Cardiac fibroblast (primary cell): ENCODE data around the gene OR10K1.

ENCODE experiments used
- DNase-seq, 2 donors: peaks; one replicate each; pipeline versions ENCODE4 v3.0.0 to v3.0.0-alpha.2; 2010; ENCODE audit warnings: low read depth in 2 of 2
- H3K4me3 ChIP-seq, 2 donors: replicated peaks in 1 of 2; 1 replicate in 1 of 2; 2 replicates in 1 of 2; pipeline ENCODE4 v1.5.1; 2011; ENCODE audit warnings: low read depth in 2 of 2, low read length in 2 of 2, mild to moderate bottlenecking in 2 of 2, moderate library complexity in 1 of 2
- CTCF ChIP-seq: IDR thresholded peaks from one replicate; pipeline ENCODE4 v1.5.1; 2011; ENCODE audit warnings: low read depth, mild to moderate bottlenecking, low read length, inconsistent platforms

The OR10K1 gene

GRCh38 chr1:158491316-158491715, 29.7 kb downstream of the OR10K1 start:
- no peak for DNase-seq
- no peak for TF ChIP-seq CTCF
- no peak overlapping the region for H3K4me3 ChIP-seq

- no peak for TF ChIP-seq CTCF
- DNase-seq: no peak
- H3K4me3 ChIP-seq: no peak overlapping the region
Measured at GRCh38 chr1:158493054-158493453, 31.4 kb downstream of the OR10K1 start.

GRCh38 chr1:158494796-158495195, 33.2 kb downstream of the OR10K1 start:
- H3K4me3 ChIP-seq: no peak overlapping the region
- DNase-seq: no peak
- no peak for TF ChIP-seq CTCF

GRCh38 chr1:158496374-158496773, 34.7 kb downstream of the OR10K1 start:
- no peak for TF ChIP-seq CTCF
- no peak overlapping the region for H3K4me3 ChIP-seq
- peak; percentile 14 to 19 for DNase-seq

GRCh38 chr1:158506369-158506987, 44.8 kb downstream of the OR10K1 start:
- peak; percentile 35 to 48 for DNase-seq
- H3K4me3 ChIP-seq: no peak overlapping the region
- peak; percentile 39 for TF ChIP-seq CTCF

GRCh38 chr1:158507511-158507910, 45.9 kb downstream of the OR10K1 start:
- H3K4me3 ChIP-seq: no peak overlapping the region
- no peak for TF ChIP-seq CTCF
- DNase-seq: no peak
